Heart left ventricle (tissue), 16 donors: ENCODE measurements around the gene RGCC. TPM values are rescaled to one million over a fixed set of nuclear protein-coding genes. Genes with fewer than 3 reads are reported as not detected.
"Not testable (repeated sequence)": the region's sequence is repeated elsewhere in the genome, so short reads cannot be mapped to it uniquely, and the experiment has no call there.

Source experiments
- ATAC-seq, 4 donors: fragments of 200-7000 bp; cut with Tn5 transposase; one replicate each; pipeline ENCODE4 v1.9.1; 2020 to 2022; ENCODE audit warnings: moderate library complexity in 4 of 4, mild to moderate bottlenecking in 3 of 4, moderate number of reproducible peaks in 1 of 4
- DNase-seq, 5 donors: peaks; one replicate each; pipeline ENCODE4 v3.0.0-alpha.2; 2020
- H3K27ac ChIP-seq, 12 donors: fragments of 200-600 bp; sonication (generic) in 4 of 12; one replicate each; pipeline versions ENCODE4 v1.5.0 to v1.8.0; 2016 to 2022; ENCODE audit warnings: mild to moderate bottlenecking in 2 of 12
- H3K27me3 ChIP-seq, 9 donors: fragments of 200-600 bp; sonication (generic) in 2 of 9; one replicate each; pipeline versions ENCODE4 v1.5.1 to v1.8.0; 2016 to 2022; ENCODE audit warnings: mild to moderate bottlenecking in 3 of 9
- H3K36me3 ChIP-seq, 9 donors: fragments of 200-600 bp; sonication (generic) in 2 of 9; one replicate each; pipeline versions ENCODE4 v1.5.0 to v1.8.0; 2018 to 2022; ENCODE audit warnings: mild to moderate bottlenecking in 2 of 9
- H3K4me1 ChIP-seq, 12 donors: fragments of 200-600 bp; sonication (generic) in 4 of 12; one replicate each; pipeline versions ENCODE4 v1.5.0 to v1.8.0; 2016 to 2022; ENCODE audit warnings: mild to moderate bottlenecking in 3 of 12
- H3K4me3 ChIP-seq, 12 donors: fragments of 200-600 bp; sonication (generic) in 4 of 12; one replicate each; pipeline versions ENCODE4 v1.5.0 to v1.8.0; 2017 to 2022; ENCODE audit warnings: mild to moderate bottlenecking in 9 of 12, moderate library complexity in 4 of 12
- H3K9me3 ChIP-seq, 12 donors: fragments of 200-600 bp; sonication (generic) in 4 of 12; one replicate each; pipeline versions ENCODE4 v1.5.0 to v1.8.0; 2016 to 2022; ENCODE audit warnings: mild to moderate bottlenecking in 1 of 12
- CTCF ChIP-seq, 12 donors: fragments of 200-600 bp; sonication (generic) in 4 of 12; IDR thresholded peaks; one replicate each; pipeline versions ENCODE4 v1.5.0 to v1.8.0; 2018 to 2022; ENCODE audit warnings: antibody characterized with exemption in 12 of 12, mild to moderate bottlenecking in 5 of 12
- POLR2A ChIP-seq, 2 donors: fragments of 450-650 bp; IDR thresholded peaks; one replicate each; pipeline ENCODE4 v1.6.1; 2017; ENCODE audit warnings: antibody characterized with exemption in 2 of 2, mild to moderate bottlenecking in 2 of 2, moderate library complexity in 2 of 2
- WGBS, 4 donors: extraction: QIAGEN DNeasy Blood & Tissue Kit in 2 of 4; methylation state at CpG; one replicate each; pipeline versions ENCODE4 v1.1.5 to v1.1.7; 2013 to 2018; 5-methylcytosine and 5-hydroxymethylcytosine counted together
- intact Hi-C, 10 donors: fragments of 100-400 bp; cut with DNase I; formaldehyde crosslinking; loops; one replicate each; pipeline versions ENCODE4 v1.11.1 to v1.14.2; 2022
- polyA plus RNA-seq, 2 donors: library from polyadenylated mRNA; stranded (reverse); fragments of 200-250 nt; gene quantifications; one replicate each; pipeline ENCODE4 v1.2.3, GENCODE V29; 2013
- total RNA-seq, 9 donors: library from RNA; depleted of rRNA in 2 of 9; stranded (reverse); fragments of >200 nt in 2 of 9; fragmentation: NEBNext Ultra II Directional in 3 of 9; extraction: Animal tissue kit (Norgen Biotek cat#: 25700) in 3 of 9; gene quantifications; one replicate each; pipeline versions ENCODE4 v1.1.0 to v1.2.4, GENCODE V29; 2016 to 2023
- donor health status: ischemic (EF 13 %, LVEDD 7.1; RV severe dilation, severe dysfunction).
- donor health status: healthy with polysubstance abuse.
- donor health status: DM: no; HTN: yes; CAD: no.
- donor health status: DM: no; HTN: no; CAD: no.
- donor health status: ischemic (EF 25% LVEDD 6.9; RV normal size, moderate dysfunction).
- donor health status: ischemic (EF 25% LVEDD 5.7; RV mildly dilated, moderate dysfunction).
- donor health status: healthy.
- donor health status: DM: yes; HTN: yes; CAD: no.
- donor health status: ischemic (EF 35%, LVEDD 5.7; RV mildly dilated, moderate dysfunction).
- donor health status: nonischemic (EF 11% LVEDD 7.7; RV severe dilation, severe dysfunction).
- donor health status: DM: yes; HTN: yes; CAD: no.
- donor health status: PGD.
- donor health status: ischemic (EF 29% LVEDD 5.4; RV normal size, mild dysfunction).
- donor health status: nonischemic (EF 23%, LVEDD 6.1; RV moderate dilation, normal function).

RGCC gene
- total and polyA plus RNA-seq, 11 donors, result 22.9 to 228 (median 48.6) TPM

GRCh38 chr13:41501281-41501680 lies 43.9 kb downstream of the RGCC start:
- TF ChIP-seq POLR2A (IDR thresholded peaks at IDR 0.05), result no peak
- TF ChIP-seq CTCF (IDR thresholded peaks at IDR 0.05), result no peak
- Histone ChIP-seq H3K27me3 (no peaks in the 10 kb centered on the region), H3K9me3 (peaks cover 0 to 10% (median 0%) of the 10 kb centered on the region in 12 donors), H3K4me3 (no peak overlapping the region), H3K36me3 (no peaks in the 10 kb centered on the region), H3K27ac (no peak overlapping the region), H3K4me1 (peaks cover 0 to 17% (median 8%) of the 10 kb centered on the region in 12 donors)
- intact Hi-C loops, result no loop called here
- ATAC-seq (peak in 1 of 4 donors; percentile 13), DNase-seq (no peak)
- 52 to 73% (median 63%) methylated on average over 4 of the region's 4 CpGs for WGBS, 4 donors

DNA sequence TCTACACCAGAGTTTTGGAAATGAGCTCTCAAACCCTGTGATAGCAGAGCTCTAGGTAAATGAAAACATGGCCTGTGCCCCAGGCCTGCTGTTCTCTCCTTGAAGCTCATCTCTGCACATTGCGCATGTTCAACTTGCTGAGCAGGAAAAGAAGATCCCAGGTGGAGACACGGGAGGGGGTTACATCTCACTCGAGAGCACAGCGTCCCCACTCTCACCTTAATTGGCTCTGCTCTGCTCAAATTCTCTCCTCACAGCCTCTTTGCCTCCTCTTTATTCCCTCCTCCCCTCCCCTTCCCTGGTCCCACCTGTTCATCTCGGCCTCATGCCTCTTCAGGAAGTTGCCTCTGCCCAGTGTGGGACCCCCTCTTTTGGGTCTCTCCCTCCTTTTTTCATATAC lies 44.7 kb downstream of the RGCC start:
- Histone ChIP-seq H3K9me3 (peaks cover 0 to 10% (median 0%) of the 10 kb centered on the region in 12 donors), H3K27me3 (no peaks in the 10 kb centered on the region), H3K4me1 (peaks cover 0 to 10% (median under 1%) of the 10 kb centered on the region in 12 donors), H3K4me3 (no peak overlapping the region), H3K27ac (no peak overlapping the region), H3K36me3 (no peaks in the 10 kb centered on the region)
- intact Hi-C loops, result no loop called here
- ATAC-seq (no peak), DNase-seq (no peak)
- no peak for TF ChIP-seq CTCF (IDR thresholded peaks at IDR 0.05)
- no peak for TF ChIP-seq POLR2A (IDR thresholded peaks at IDR 0.05)
- 83 to 91% (median 90%) methylated on average over 5 of the region's 5 CpGs for WGBS, 4 donors

DNA sequence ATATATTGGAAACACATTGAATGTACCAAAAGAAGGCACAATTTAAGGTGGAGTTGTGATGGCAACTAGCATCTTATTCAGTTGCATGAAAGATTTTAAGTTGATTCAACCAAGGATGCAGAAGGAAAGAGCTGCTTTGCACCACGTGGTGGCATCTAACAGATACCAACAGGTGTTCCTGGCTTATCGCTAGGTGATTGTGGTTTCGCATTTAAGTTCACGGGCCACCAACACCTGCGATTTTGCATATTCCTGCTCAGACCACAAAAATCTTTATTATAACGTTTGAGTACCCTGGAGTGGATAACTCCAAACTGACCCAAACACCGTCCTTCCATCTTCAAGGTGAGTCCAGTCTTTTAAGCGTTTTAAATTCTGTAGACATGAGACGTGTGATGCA lies 45.3 kb downstream of the RGCC start:
- 86 to 92% (median 90%) methylated on average over 9 of the region's 9 CpGs for WGBS, 4 donors
- no peaks in the 10 kb centered on the region for H3K27me3 ChIP-seq
- TF ChIP-seq POLR2A (IDR thresholded peaks at IDR 0.05), result no peak
- no peak for TF ChIP-seq CTCF (IDR thresholded peaks at IDR 0.05)
- DNase-seq, result no peak
- intact Hi-C loops, result no loop called here
- H3K4me3 ChIP-seq, result no peak overlapping the region
- H3K9me3 ChIP-seq, result peaks cover 0 to 10% (median 0%) of the 10 kb centered on the region in 12 donors
- peaks cover 0 to 10% (median 0%) of the 10 kb centered on the region in 12 donors for H3K4me1 ChIP-seq
- H3K36me3 ChIP-seq, result no peaks in the 10 kb centered on the region
- no peak for ATAC-seq
- H3K27ac ChIP-seq, result no peak overlapping the region

- Histone ChIP-seq H3K27ac (no peak overlapping the region), H3K4me3 (no peak overlapping the region), H3K4me1 (peaks cover 0 to 10% (median 0%) of the 10 kb centered on the region in 12 donors), H3K36me3 (no peaks in the 10 kb centered on the region), H3K9me3 (peaks cover 0 to 10% (median 0%) of the 10 kb centered on the region in 12 donors), H3K27me3 (no peaks in the 10 kb centered on the region)
- no peak for DNase-seq
- intact Hi-C loops, result no loop called here
- no peak for ATAC-seq
- TF ChIP-seq POLR2A (IDR thresholded peaks at IDR 0.05) (no peak), CTCF (IDR thresholded peaks at IDR 0.05) (no peak)
- 91 to 97% (median 93%) methylated on average over 3 of the region's 3 CpGs for WGBS, 4 donors
Measured at GRCh38 chr13:41503356-41503755, 46.0 kb downstream of the RGCC start.

DNA sequence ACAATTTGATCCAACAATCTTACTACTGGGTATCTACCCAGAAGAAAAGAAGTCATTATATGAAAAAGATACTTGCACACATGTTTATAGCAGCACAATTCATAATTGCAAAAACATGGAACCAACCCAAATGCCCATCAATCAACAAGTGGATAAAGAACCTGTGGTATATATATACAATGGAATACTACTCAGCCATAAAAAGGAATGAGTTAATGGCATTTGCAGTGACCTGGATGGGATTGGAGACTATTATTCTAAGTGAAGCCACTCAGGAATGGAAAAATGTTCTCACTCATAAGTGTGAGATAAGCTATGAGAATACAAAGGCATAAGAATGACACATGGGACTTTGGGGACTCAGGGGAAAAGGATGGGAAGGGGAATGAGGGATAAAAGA lies 47.3 kb downstream of the RGCC start:
- H3K4me3 ChIP-seq, H3K4me1 ChIP-seq, H3K27me3 ChIP-seq, ATAC-seq, H3K27ac ChIP-seq, H3K36me3 ChIP-seq, DNase-seq, intact Hi-C loops: not testable (repeated sequence)
- H3K9me3 ChIP-seq, result peaks cover 0 to 10% (median 0%) of the 10 kb centered on the region in 12 donors
